LNCAP (cell line): Measurements from ENCODE around the gene EHF.

Source experiments
- TF ChIP-seq, protein P1 (sequence below): fragments of 450-650 bp; IDR thresholded peaks from 2 replicates; pipeline ENCODE4 v1.5.1; 2017; ENCODE audit warnings: mild to moderate bottlenecking

Gene EHF

GRCh38 chr11:34595391-34595790 lies 25.5 kb upstream of the EHF start:
- TF ChIP-seq, protein P1, sequence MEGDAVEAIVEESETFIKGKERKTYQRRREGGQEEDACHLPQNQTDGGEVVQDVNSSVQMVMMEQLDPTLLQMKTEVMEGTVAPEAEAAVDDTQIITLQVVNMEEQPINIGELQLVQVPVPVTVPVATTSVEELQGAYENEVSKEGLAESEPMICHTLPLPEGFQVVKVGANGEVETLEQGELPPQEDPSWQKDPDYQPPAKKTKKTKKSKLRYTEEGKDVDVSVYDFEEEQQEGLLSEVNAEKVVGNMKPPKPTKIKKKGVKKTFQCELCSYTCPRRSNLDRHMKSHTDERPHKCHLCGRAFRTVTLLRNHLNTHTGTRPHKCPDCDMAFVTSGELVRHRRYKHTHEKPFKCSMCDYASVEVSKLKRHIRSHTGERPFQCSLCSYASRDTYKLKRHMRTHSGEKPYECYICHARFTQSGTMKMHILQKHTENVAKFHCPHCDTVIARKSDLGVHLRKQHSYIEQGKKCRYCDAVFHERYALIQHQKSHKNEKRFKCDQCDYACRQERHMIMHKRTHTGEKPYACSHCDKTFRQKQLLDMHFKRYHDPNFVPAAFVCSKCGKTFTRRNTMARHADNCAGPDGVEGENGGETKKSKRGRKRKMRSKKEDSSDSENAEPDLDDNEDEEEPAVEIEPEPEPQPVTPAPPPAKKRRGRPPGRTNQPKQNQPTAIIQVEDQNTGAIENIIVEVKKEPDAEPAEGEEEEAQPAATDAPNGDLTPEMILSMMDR: no peak

DNA sequence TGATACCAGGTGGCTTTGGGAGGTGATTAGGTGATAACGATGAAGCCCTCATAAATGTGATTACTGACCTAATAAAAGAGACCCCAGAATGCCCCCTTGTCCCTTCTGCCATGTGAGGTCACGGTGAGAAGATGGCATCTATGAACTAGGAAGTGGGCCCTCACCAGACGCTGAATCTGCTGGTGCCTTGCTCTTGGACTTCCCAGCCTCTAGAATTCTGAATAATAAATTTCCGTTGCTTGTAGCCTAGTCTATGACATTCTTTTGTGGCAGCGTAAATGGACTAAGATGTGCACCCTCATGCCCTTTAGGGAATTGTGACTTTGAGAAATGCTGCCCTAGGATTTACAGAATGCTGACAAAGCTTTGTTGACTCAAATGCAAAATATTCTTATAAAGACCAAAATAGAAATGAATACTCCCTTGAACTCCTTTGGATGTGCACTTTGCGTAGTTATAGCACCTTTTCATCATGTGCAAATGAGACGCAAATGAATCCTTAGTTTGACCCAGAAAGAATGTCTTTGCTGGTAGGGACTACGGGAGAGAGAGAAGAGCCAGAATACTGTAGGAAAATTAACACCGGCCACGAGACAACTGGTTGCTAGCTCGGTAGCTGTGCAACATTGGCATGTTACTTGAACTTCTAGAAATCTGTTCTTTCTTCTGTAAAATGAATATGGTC lies 24.8 kb upstream of the EHF start:
- TF ChIP-seq, protein P1: no peak

GRCh38 chr11:34599406-34599945 lies 21.4 kb upstream of the EHF start:
- TF ChIP-seq, protein P1: no peak

DNA sequence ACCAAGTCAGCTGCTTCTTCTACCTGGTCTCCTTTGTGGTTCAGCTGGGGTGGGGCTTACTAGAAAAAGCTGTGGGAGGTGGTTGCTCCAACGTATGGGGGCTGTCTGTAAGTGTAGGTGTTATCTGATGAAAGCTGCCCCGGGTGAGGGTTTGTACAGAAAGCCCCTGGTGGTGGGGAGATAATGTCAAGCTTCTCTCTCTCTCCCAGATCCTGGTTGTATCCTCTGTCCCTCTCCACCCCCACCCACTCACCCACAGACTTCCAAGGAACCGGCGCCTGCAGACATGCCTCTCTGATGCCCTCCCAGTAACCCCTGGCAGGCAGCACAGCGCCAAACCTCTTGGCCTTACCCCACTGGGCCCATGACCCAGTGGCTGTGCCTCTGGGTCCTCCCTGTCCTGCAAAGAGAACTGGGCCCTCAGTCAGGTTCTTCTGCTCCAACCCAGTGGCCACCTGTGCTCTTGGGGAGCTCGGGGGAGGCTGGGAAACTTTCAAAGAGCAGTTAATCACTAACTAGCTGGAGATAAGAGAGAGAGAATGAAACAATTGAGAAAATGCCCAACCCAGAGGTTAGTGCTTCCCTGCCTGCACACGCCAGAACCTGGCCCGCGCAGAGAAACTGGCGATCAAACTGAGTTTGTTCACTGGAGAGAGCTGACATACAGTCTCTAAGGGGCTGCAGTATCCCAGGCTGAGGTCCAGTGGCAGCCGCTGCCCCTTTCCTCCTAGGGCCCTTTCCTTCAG lies 20.4 kb upstream of the EHF start:
- TF ChIP-seq, protein P1: no peak

- TF ChIP-seq, protein P1: no peak
Measured at GRCh38 chr11:34601085-34601444, 19.8 kb upstream of the EHF start.

DNA sequence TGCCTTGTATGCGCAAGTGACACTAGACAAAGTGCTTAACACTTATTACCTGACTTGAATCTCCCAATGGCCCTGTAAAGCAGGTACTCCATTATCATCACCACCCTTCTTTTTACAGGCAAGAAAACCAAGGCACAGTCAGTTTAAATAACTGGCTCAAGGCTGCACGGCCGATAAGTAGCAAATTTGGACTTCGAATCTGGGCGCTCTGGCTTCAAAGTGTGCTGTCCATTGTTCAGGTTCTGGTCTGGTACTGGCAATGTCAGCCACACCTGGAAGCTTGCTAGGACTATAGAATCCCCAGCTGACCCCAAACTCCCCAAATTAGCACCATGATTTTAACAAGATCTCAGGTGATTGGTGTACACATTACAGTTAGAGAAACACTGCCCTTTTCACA lies 19.3 kb upstream of the EHF start:
- TF ChIP-seq, protein P1: no peak

DNA sequence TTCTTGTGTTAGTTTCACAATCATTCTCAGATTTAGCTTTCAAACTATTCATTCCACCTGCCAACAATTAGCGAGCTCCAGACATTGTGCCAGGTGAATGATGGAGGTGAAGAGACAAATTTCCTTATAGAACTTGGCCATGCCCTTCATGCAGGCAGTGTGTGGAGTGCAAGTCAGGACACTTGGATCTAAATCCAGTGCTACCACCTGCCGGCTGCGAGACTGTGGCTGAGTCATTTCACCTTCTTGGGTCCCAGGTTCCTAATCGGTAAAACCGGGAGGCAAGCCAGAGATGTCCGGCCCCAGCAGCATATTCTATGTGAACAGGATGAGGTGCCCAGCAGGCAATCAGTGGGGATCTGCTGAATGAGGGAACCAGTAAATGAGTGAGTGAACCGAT lies 18.6 kb upstream of the EHF start:
- TF ChIP-seq, protein P1: no peak
